ENCODE data around the gene ZNF616. TPM values are rescaled to one million over a fixed set of nuclear protein-coding genes. Genes with fewer than 3 reads are reported as not detected.

ZNF616 gene
- total and polyA plus RNA-seq, 2 experiments from 2014 or later = 13.3 to 28.3 TPM

GRCh38 chr19:52176574-52176973 lies 36.8 kb upstream of the ZNF616 start (continued):
- no peak for TF ChIP-seq ZNF462 (CRISPR knock-in tag; IDR thresholded peaks at IDR 0.05)
- TF ChIP-seq CREB1 (CRISPR knock-in tag; IDR thresholded peaks at IDR 0.05; ENCODE audit: low read depth) = no peak
- TF ChIP-seq, protein P1, sequence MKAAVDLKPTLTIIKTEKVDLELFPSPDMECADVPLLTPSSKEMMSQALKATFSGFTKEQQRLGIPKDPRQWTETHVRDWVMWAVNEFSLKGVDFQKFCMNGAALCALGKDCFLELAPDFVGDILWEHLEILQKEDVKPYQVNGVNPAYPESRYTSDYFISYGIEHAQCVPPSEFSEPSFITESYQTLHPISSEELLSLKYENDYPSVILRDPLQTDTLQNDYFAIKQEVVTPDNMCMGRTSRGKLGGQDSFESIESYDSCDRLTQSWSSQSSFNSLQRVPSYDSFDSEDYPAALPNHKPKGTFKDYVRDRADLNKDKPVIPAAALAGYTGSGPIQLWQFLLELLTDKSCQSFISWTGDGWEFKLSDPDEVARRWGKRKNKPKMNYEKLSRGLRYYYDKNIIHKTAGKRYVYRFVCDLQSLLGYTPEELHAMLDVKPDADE (IDR thresholded peaks at IDR 0.05) = no peak

GRCh38 chr19:52172347-52172746 lies 32.6 kb upstream of the ZNF616 start:
- TF ChIP-seq EZH2phosphoT487 (IDR thresholded peaks at IDR 0.05; ENCODE audit: unreplicated experiment) = no peak
- no peak for TF ChIP-seq CREB1 (CRISPR knock-in tag; IDR thresholded peaks at IDR 0.05; ENCODE audit: low read depth)
- TF ChIP-seq REST (IDR thresholded peaks at IDR 0.05; ENCODE audit: unreplicated experiment) = no peak
- no peak for TF ChIP-seq EZH2 (IDR thresholded peaks at IDR 0.05; ENCODE audit: low read depth, unreplicated experiment)
- TF ChIP-seq ZNF331 (CRISPR knock-in tag; IDR thresholded peaks at IDR 0.05; ENCODE audit: low read depth) = no peak
- Mint-ChIP-seq H3K9me3 (peaks cover 2% of the 10 kb centered on the region; the same call in 2 of the 3 replicates), H3K4me1 (peaks cover 22% of the 10 kb centered on the region), H3K27me3 (ENCODE audit: insufficient read depth, low read depth, poor library complexity) (peaks cover 23% of the 10 kb centered on the region), H3K27ac (no peak overlapping the region), H3K4me3 (peak overlapping the region; percentile 92), H3K36me3 (ENCODE audit: low read depth) (peaks cover 20% of the 10 kb centered on the region)
- Histone ChIP-seq H3K9me2 (ENCODE audit: insufficient read depth) (no peaks in the 10 kb centered on the region; the same call in 1 of the 2 replicates), H3K4me2 (peak overlapping the region; percentile 100; the same call in 1 of the 2 replicates), H3K27me3 (ENCODE audit: insufficient read depth) (peaks cover 11% of the 10 kb centered on the region; the same call in 1 of the 2 replicates), H4K20me1 (replicated peaks; ENCODE audit: insufficient read depth) (no peaks in the 10 kb centered on the region), H3K36me3 (ENCODE audit: insufficient read depth) (peaks cover 8% of the 10 kb centered on the region), H3K27ac (ENCODE audit: low read depth) (no peak overlapping the region), H3K4me3 (peak overlapping the region; percentile 98; the same call in 1 of the 2 replicates), H3K79me2 (replicated peaks; ENCODE audit: insufficient read depth) (0 out of 2 replicates have a peak, but pooled peaks cover 3% of the 10 kb centered on the region), H2AFZ (peak overlapping the region; percentile 76), H3K4me1 (ENCODE audit: insufficient read depth) (peaks cover 9% of the 10 kb centered on the region), H3F3A (replicated peaks; ENCODE audit: low read depth) (peaks cover 4% of the 10 kb centered on the region; the same call in 1 of the 2 replicates)
- ATAC-seq (no peak), DNase-seq (ENCODE audit: low spot score) (no peak)
